ENCODE results near the gene KLRG1. TPM values are rescaled to one million over a fixed set of nuclear protein-coding genes. Genes with fewer than 3 reads are reported as not detected.

KLRG1 gene
- total RNA-seq, 4 donors from 2014 or later = 0.26 to 5.1 (median 1.5) TPM; not detected in 1

- H3K36me3 ChIP-seq = no peaks in the 10 kb centered on the region
- no peaks in the 10 kb centered on the region for H3K4me1 ChIP-seq
- no peaks in the 10 kb centered on the region for H3K27me3 ChIP-seq
- intact Hi-C loops (cut with DNase I; ENCODE audit: low total_unique reads) = no loop called here
- no peak for TF ChIP-seq POLR2A (IDR thresholded peaks at IDR 0.05)
- no peak for TF ChIP-seq CTCF (IDR thresholded peaks at IDR 0.05)
- no peak for DNase-seq
- H3K9me3 ChIP-seq = no peaks in the 10 kb centered on the region
- no peak overlapping the region for H3K27ac ChIP-seq
- H3K4me3 ChIP-seq = no peak overlapping the region
Measured at GRCh38 chr12:8993827-8994226, 4.5 kb downstream of the KLRG1 start.

- TF ChIP-seq POLR2A (IDR thresholded peaks at IDR 0.05) (no peak), CTCF (IDR thresholded peaks at IDR 0.05) (no peak)
- Histone ChIP-seq H3K9me3 (no peaks in the 10 kb centered on the region), H3K4me1 (no peaks in the 10 kb centered on the region), H3K36me3 (no peaks in the 10 kb centered on the region), H3K27me3 (no peaks in the 10 kb centered on the region), H3K4me3 (no peak overlapping the region), H3K27ac (no peak overlapping the region)
- DNase-seq = no peak
- intact Hi-C loops (cut with DNase I; ENCODE audit: low total_unique reads) = no loop called here
Measured at GRCh38 chr12:8995021-8995775, 5.9 kb downstream of the KLRG1 start.

- H3K27me3 ChIP-seq = no peaks in the 10 kb centered on the region
- H3K27ac ChIP-seq = no peak overlapping the region
- no peak for DNase-seq
- H3K36me3 ChIP-seq = no peaks in the 10 kb centered on the region
- intact Hi-C loops (cut with DNase I; ENCODE audit: low total_unique reads) = no loop called here
- no peaks in the 10 kb centered on the region for H3K9me3 ChIP-seq
- TF ChIP-seq POLR2A (IDR thresholded peaks at IDR 0.05) = no peak
- TF ChIP-seq CTCF (IDR thresholded peaks at IDR 0.05) = no peak
- no peaks in the 10 kb centered on the region for H3K4me1 ChIP-seq
- H3K4me3 ChIP-seq = no peak overlapping the region
Measured at GRCh38 chr12:8996682-8997405, 7.5 kb downstream of the KLRG1 start.

GRCh38 chr12:9001233-9001632, 11.9 kb downstream of the KLRG1 start:
- Histone ChIP-seq H3K27ac (no peak overlapping the region), H3K4me1 (no peaks in the 10 kb centered on the region), H3K27me3 (no peaks in the 10 kb centered on the region), H3K36me3 (no peaks in the 10 kb centered on the region), H3K4me3 (no peak overlapping the region), H3K9me3 (no peaks in the 10 kb centered on the region)
- intact Hi-C loops (cut with DNase I; ENCODE audit: low total_unique reads) = no loop called here
- DNase-seq = no peak
- TF ChIP-seq POLR2A (IDR thresholded peaks at IDR 0.05) = no peak
- no peak for TF ChIP-seq CTCF (IDR thresholded peaks at IDR 0.05)

GRCh38 chr12:9002335-9002734, 13.0 kb downstream of the KLRG1 start:
- DNase-seq = no peak
- Histone ChIP-seq H3K36me3 (no peaks in the 10 kb centered on the region), H3K9me3 (no peaks in the 10 kb centered on the region), H3K4me3 (no peak overlapping the region), H3K27me3 (no peaks in the 10 kb centered on the region), H3K4me1 (no peaks in the 10 kb centered on the region), H3K27ac (no peak overlapping the region)
- intact Hi-C loops (cut with DNase I; ENCODE audit: low total_unique reads) = no loop called here
- no peak for TF ChIP-seq CTCF (IDR thresholded peaks at IDR 0.05)
- TF ChIP-seq POLR2A (IDR thresholded peaks at IDR 0.05) = no peak
